ENCODE results near the gene HDAC7.
A peak's percentile ranks its signal among the peaks of the same experiment; 100 is the strongest.

The HDAC7 gene

GRCh38 chr12:47779943-47780504, 39.7 kb downstream of the HDAC7 start:
- no peak for DNase-seq (ENCODE audit: low read depth in 2 of 2)

- DNase-seq (ENCODE audit: low read depth in 2 of 2) = peak; percentile 53 to 54
These were observed 40.3 kb downstream of the HDAC7 start for GRCh38 chr12:47779301-47779942.

DNA sequence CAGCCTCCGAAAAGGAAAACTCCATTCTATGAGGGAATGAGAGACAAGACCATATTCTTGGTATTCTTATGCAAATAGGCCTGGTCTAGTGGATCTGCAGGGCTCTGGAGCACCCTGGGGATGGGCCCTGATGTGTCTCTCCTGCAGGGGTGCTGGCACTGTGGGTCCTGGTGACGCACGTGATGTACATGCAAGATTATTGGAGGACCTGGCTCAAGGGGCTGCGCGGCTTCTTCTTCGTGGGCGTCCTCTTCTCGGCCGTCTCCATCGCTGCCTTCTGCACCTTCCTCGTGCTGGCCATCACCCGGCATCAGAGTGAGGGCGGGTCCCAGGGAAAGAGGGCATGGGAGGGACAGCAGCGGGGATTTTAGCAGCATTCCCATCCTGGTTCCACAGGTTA, 40.8 kb downstream of the HDAC7 start:
- no peak for DNase-seq (ENCODE audit: low read depth in 2 of 2)

GRCh38 chr12:47777741-47778558, 41.8 kb downstream of the HDAC7 start:
- no peak for DNase-seq (ENCODE audit: low read depth in 2 of 2)

- no peak for DNase-seq (ENCODE audit: low read depth in 2 of 2)
These were observed 42.6 kb downstream of the HDAC7 start for GRCh38 chr12:47777151-47777550.

DNA sequence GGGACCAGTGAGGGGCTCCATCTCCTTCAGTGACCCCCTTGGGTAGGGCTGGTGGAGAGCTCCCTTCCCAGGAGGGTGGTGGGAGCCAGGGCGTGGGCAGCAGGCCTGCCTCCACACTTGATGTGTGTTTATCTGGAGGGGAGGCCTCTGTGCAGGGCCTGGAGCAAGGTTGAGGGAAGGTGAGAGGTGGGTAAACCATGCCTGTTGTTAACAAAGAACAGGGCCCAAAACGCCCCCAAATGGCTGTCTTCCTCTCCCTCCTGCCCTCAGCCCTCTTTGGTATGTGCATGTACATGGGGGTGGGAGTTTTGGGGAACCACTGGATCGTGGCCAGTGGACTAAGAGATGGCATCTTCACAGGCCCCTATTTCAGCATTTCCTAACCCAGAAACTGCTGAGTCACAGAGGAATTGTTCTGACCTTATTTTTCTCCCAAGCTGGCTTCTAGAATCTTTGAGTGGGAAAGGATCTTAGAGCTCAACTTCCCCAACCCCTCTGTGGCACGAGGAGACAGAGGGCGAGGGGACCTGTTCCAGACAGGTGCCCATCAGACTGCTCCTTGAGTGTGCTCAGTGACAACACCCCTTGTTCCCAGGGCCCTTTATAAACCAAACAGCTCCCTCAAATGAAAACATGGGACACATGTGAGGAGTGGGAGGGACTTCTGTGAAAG, 43.1 kb downstream of the HDAC7 start:
- no peak for DNase-seq (ENCODE audit: low read depth in 2 of 2)

DNA sequence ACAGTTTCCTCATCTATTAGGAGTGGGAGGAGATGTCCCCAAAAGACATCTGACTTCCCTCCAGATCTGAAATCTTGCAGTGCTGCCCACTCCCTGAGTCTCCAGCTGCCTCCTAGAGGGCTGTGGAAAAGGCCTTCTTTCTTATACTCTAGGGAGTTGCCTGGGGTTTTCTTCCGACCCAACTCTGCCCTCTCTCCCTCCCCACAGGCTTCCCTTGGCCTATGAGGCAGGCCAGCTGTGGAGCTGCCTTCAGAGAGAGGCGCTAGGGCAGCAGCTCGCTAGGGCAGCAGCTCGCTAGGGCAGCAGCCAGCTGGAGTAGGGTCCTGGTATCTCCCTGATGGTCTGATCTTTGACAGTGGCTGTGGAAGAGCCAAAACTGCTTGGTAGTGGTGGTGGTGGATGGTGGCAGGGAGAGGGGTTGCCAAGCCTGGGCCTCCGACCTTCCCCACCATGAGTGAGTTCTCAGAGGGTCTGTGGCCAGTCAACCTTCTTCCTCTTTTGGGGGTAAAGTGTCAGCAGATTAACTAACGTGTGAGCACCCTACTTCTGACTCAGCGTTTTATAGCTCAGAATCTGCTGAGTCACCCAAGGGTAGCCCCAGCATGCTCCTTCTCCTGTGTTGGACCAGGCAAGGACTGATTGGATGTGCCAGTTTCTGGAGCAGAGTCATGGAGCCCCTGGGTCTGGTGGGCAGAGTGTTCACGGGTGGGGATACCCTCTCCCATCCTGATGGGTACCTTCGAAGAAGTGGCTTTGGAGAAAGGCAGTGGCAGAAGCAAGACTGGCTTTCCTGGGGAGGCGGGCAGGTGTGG, 44.4 kb downstream of the HDAC7 start:
- no peak for DNase-seq (ENCODE audit: low read depth in 2 of 2)

DNA sequence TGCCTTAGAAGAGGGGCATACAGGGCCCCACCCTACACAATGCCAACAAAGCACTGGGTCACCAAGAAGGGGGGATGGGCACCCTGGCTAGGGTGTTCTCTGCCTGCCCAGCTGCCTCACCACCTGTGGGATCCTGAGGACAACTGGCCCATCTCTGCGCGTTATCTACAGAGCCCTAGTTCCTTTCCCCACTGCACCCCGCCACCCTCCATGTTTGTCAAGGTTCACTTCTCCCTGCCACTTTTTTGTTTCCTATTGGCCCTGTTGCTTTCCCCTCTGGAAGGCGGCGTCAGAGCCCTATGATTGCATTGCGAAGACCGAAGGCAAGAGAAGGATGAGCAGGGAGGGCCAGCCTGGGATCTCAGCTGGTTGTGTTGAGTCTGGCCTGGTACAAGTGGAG, 45.0 kb downstream of the HDAC7 start:
- no peak for DNase-seq (ENCODE audit: low read depth in 2 of 2)

DNA sequence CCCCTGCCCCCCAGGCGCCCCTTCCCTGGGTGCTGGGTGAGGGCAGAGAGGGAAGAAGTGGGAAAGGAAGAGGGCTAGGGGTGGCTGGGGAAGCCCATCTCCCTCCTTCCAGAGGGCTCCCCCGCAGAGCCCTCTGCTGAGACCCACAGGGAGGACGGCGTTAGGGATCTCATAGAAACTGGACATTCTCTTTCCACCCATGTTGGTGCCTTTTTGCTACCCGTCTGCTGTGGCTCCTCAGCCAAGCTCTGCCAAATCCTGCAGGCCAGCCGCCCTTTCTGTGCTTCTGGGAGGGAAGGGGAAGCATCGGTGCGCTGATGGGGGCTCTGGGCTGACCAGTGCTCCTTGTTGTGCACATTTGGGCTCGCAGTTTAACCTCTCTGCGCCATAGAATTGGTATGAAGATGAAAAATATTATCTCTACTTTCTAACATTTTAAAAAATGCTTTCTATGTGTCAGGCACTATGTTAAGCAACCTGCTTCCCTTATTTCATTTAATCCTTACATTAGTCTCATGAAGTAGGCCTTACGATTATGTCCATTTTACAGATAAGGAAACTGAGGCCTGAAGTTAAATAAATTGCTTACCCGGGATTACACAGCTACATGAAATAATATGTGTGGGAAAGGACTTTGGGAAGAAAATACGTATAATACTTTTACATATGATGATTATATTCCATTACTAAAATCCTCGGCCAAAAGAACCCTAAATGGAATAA, 45.7 kb downstream of the HDAC7 start:
- DNase-seq (ENCODE audit: low read depth in 2 of 2) = no peak

DNA sequence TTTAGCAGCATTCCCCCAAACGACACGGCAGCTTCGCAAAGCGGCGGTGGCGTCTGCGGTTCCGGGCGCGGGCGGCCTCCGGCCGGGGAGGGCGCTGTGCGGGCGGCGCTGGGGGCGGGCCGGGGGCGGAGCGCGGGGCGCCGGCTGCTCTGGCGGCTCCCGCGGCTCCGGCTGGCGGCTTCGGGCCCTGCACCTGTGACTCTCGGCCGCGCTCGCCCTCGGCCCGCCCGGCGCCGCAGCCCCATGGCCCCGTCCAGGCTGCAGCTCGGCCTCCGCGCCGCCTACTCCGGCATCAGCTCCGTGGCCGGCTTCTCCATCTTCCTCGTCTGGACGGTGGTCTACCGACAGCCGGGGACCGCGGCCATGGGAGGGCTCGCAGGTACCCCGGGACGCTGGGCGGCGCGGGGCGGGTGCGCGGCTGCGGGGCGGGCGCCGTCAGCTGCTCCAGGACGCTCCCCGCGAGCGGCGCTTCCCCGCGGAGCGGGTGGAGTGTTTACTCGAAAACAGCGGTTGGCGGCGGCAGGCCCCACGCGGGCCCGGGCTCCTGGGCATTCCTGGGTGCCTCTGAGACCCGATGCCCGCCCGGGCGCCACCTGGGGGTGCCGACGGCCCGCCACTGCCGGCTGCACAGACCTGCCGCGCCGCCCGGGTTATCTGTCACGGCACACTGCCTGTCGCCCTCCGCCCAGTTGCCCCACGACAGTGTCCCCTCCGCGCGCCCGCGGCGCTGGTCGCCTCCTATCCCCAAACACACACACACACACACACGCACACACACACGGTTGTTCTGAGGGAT, 46.4 kb downstream of the HDAC7 start, which contains the start of gene SLC48A1:
Gene SLC48A1 (plus strand): TSS at position 177 of the 796 bp plus-strand sequence. CDS start 67 bp downstream, at position 244.
- peak in 1 of 2 experiments; percentile 20 for DNase-seq (ENCODE audit: low read depth in 2 of 2)

DNA sequence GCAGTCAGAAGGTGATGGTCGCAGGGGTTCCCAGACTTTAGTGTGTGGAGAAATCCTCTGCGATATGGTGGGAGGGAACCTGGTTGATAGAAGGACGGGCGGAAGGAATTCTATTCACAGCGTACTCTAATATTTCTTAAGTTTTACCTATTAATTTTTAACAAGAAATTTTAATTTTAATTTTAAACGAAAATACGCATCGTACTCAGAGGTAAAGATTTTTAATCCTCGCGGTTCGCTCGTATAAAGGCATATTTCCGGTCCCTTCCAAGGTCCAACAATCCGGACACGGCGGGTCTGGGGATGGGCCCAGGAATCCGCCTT, 47.0 kb downstream of the HDAC7 start:
- no peak for DNase-seq (ENCODE audit: low read depth in 2 of 2)

DNA sequence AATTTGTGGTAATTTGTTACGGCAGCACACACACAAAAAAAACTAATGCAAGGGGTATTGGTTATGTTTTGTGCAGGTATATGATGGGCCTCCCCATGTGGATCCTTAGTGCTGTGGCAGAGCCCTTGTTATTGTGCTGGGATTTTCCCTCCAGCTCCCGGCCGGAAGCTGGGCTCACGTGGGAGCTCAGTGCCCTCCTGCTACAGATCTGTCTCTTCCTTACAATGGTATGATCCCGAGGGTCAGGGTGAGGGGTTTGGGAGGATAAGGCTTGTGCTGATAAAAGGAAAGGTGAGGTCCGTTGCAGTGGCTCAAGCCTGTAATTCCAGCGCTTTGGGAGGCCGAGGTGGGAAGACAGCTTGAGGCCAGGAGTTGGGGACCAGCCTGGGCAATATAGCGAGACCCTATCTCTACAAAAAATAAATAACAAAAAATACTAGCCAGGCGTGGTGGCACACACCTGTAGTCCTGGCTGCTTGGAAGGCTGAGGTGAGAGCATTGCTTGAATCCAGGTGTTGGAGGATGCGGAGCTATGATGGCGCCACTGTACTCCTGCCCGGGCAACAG, 47.5 kb downstream of the HDAC7 start:
- no peak for DNase-seq (ENCODE audit: low read depth in 2 of 2)

GRCh38 chr12:47771304-47771703, 48.4 kb downstream of the HDAC7 start:
- DNase-seq (ENCODE audit: low read depth in 2 of 2) = no peak

GRCh38 chr12:47770086-47770726, 49.5 kb downstream of the HDAC7 start:
- peak in 1 of 2 experiments; percentile 17 for DNase-seq (ENCODE audit: low read depth in 2 of 2)

DNA sequence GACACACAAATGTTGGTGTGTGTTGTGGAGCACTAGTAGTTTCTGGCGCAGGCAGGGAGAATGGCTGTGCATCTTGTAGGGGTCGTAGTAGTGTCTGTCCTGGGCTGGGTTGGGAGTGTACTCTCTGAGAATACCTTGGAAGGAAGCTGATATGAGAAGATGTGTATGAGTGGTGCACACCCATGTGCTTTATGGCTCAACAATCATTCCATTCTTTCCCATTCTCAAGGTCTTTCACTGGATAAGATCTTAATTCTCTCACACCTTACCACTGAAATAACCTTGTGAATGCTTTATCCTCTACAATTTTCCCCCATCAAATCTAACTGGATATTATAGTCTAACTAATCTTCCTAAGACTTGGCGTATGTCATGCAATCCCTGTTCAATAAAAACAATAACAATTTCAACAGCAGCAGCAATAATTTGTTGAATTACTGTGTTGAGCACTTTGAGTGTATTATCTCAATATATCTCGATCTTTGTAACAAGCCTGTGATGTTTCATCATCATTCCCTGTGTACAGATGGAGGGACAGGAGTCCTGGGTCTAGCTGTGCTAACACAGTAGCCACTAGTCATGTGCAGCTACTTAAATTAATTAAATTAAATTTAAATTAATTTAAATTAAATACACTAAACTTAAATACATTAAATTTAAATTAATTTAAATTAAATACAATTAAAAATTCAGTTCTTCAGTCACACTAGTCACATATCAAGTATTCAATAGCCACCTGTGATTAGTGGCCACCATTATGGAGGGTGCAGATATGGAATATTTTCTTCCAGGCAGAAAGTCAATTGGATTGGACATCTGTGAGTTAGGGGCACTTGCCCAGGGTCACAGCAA, 50.2 kb downstream of the HDAC7 start:
- no peak for DNase-seq (ENCODE audit: low read depth in 2 of 2)

GRCh38 chr12:47768323-47768811, 51.3 kb downstream of the HDAC7 start:
- DNase-seq (ENCODE audit: low read depth in 2 of 2) = peak; percentile 32 to 36

DNA sequence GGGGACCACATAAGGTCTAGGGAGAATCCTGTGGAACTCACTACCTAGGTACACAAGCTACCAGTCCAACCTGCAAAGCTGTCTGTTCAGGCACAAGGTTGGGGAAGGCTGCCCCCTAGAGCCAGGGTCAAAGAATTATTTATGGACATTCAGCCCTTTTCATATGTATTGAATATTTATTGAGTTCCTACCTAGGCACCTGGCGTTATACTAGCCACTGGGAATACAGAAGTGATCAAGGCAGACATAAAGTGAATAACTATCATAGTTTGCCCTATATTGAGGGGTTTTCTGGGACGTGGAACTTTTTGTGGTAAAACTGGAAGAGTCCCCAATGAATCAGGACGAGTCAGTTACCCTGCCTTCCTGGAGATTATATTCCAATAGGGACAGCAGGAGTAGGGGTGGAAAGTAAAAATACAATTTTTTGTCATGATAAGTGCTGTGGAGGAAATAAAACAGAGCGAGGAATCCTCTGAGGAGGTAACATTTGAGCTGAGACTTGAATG, 52.4 kb downstream of the HDAC7 start:
- DNase-seq (ENCODE audit: low read depth in 2 of 2) = no peak

Data from fibroblast of skin of left biceps (primary cell).